Glomerular visceral epithelial cell (primary cell): ENCODE results near the gene UNK.

Source experiments
- DNase-seq: peaks from one replicate; pipeline ENCODE4 v3.0.0-alpha.2; 2016; ENCODE audit errors: extremely low spot score

UNK gene

GRCh38 chr17:75820094-75821080 is 35.8 kb downstream of the UNK start:
- no peak for DNase-seq

GRCh38 chr17:75821552-75821951 is 36.9 kb downstream of the UNK start:
- DNase-seq = no peak

GRCh38 chr17:75822119-75822799 is 37.7 kb downstream of the UNK start:
- no peak for DNase-seq

- DNase-seq = no peak
Observed at GRCh38 chr17:75822800-75823166, 38.2 kb downstream of the UNK start.

GRCh38 chr17:75823257-75824041 is 38.8 kb downstream of the UNK start:
- DNase-seq = no peak

- no peak for DNase-seq
Observed at GRCh38 chr17:75824050-75824552, 39.5 kb downstream of the UNK start.

- no peak for DNase-seq
Observed at GRCh38 chr17:75824666-75825065, 40.1 kb downstream of the UNK start.

GRCh38 chr17:75825149-75825552 is 40.5 kb downstream of the UNK start:
- DNase-seq = no peak

GRCh38 chr17:75825748-75826370 is 41.3 kb downstream of the UNK start:
- no peak for DNase-seq

- DNase-seq = no peak
Observed at GRCh38 chr17:75826561-75827307, 42.1 kb downstream of the UNK start.

- DNase-seq = peak; percentile 44
Observed at GRCh38 chr17:75827308-75828075, 42.9 kb downstream of the UNK start.

GRCh38 chr17:75828076-75828400 is 43.4 kb downstream of the UNK start:
- DNase-seq = no peak

- no peak for DNase-seq
Observed at GRCh38 chr17:75828741-75829140, 44.1 kb downstream of the UNK start.

- DNase-seq = no peak
Observed at GRCh38 chr17:75829747-75830146, 45.1 kb downstream of the UNK start.

- no peak for DNase-seq
Observed at GRCh38 chr17:75830164-75831031, 45.8 kb downstream of the UNK start.

GRCh38 chr17:75831032-75831571 is 46.5 kb downstream of the UNK start:
- DNase-seq = no peak

GRCh38 chr17:75832164-75832651 is 47.6 kb downstream of the UNK start:
- peak; percentile 78 for DNase-seq

- no peak for DNase-seq
Observed at GRCh38 chr17:75832652-75833400, 48.2 kb downstream of the UNK start.
